Colonic mucosa (tissue), 4 donors: ENCODE measurements around the gene THRSP. TPM values are rescaled to one million over a fixed set of nuclear protein-coding genes. Genes with fewer than 3 reads are reported as not detected.

Experiments used
- DNase-seq: peaks from one replicate; pipeline ENCODE4 v3.0.0-alpha.2; 2020
- H3K27ac ChIP-seq: fragments of 200-600 bp; one replicate; pipeline ENCODE4 v1.8.0; 2021
- H3K27me3 ChIP-seq: fragments of 200-600 bp; one replicate; pipeline ENCODE4 v1.8.0; 2021
- H3K36me3 ChIP-seq: fragments of 200-600 bp; one replicate; pipeline ENCODE4 v1.8.0; 2021
- H3K4me1 ChIP-seq: fragments of 200-600 bp; one replicate; pipeline ENCODE4 v1.8.0; 2021; ENCODE audit warnings: mild to moderate bottlenecking
- H3K4me3 ChIP-seq: fragments of 200-600 bp; one replicate; pipeline ENCODE4 v1.8.0; 2021
- H3K9ac ChIP-seq, 2 donors: one replicate each; pipeline ENCODE4 v1.7.0; 2013; ENCODE audit warnings: control low read depth in 2 of 2, low read depth in 2 of 2, low read length in 2 of 2
- H3K9me3 ChIP-seq: fragments of 200-600 bp; one replicate; pipeline ENCODE4 v1.8.0; 2021
- intact Hi-C: fragments of 100-400 bp; cut with DNase I; formaldehyde crosslinking; loops from one replicate; pipeline ENCODE4 v1.14.1; 2022
- total RNA-seq, 2 donors: library from RNA; stranded (reverse); fragmentation: NEBNext Ultra II Directional in 1 of 2; extraction: Animal tissue kit (Norgen Biotek cat#: 25700) in 1 of 2; gene quantifications; one replicate each; pipeline ENCODE4 v1.2.1, GENCODE V29; 2021
- TF ChIP-seq, protein P1 (sequence below): fragments of 200-600 bp; IDR thresholded peaks from one replicate; pipeline ENCODE4 v1.8.0; 2022; ENCODE audit warnings: antibody characterized with exemption, mild to moderate bottlenecking
- donor health status: healthy.
- donor health status: DM: no; HTN: no; CAD: no.
- donor health status: DM: no; HTN: no; CAD: no.

THRSP gene
- total RNA-seq, 2 donors from 2014 or later: 0.61 TPM; not detected in 1

DNA sequence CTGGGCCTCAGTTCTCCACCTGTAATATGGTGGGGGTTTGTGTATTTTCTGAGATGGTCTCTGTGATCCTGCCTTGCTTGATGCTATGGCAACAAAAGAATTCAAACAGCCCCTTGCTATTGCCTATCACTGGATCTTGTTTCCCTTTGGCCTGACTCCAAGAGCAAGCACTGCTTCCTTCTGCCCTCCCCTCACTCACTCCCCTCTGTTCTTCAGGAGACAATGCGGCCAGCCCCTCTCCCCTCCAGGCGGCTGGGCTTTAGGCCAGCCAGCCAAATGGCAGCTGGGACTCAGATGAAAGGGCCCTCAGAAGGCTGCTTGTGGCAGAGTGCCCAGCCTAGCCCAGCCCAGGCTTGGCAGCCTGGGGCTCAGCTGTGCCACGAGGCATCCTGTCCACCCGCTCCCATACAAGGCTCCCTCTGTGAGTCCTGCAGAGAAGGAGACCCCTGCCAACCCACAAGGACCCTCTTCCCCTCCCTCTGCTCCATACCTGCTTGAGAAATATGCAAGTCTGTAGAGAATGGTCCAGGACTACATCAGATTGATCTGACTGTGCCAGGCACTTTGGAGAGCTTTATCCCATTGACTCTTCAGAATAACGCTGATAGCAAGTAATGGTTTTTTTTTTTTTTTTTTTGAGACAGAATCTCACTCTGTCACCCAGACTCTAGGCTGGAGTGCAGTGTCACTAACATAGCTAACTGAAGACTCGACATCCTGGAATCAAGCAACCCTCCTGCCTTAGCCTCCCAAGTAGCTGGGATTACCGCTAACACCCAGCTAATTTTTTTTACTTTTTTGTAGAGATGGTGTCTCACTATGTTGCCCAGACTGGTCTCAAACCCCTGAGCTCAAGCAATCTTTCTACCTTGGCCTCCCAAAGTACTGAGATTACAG lies 33.0 kb upstream of the THRSP start:
- H3K36me3 ChIP-seq: no peaks in the 10 kb centered on the region
- intact Hi-C loops: no loop called here
- no peak overlapping the region for H3K27ac ChIP-seq
- peak; percentile 73 for DNase-seq
- H3K9me3 ChIP-seq: no peaks in the 10 kb centered on the region
- H3K4me1 ChIP-seq: no peaks in the 10 kb centered on the region
- no peak overlapping the region for H3K4me3 ChIP-seq
- TF ChIP-seq, protein P1, sequence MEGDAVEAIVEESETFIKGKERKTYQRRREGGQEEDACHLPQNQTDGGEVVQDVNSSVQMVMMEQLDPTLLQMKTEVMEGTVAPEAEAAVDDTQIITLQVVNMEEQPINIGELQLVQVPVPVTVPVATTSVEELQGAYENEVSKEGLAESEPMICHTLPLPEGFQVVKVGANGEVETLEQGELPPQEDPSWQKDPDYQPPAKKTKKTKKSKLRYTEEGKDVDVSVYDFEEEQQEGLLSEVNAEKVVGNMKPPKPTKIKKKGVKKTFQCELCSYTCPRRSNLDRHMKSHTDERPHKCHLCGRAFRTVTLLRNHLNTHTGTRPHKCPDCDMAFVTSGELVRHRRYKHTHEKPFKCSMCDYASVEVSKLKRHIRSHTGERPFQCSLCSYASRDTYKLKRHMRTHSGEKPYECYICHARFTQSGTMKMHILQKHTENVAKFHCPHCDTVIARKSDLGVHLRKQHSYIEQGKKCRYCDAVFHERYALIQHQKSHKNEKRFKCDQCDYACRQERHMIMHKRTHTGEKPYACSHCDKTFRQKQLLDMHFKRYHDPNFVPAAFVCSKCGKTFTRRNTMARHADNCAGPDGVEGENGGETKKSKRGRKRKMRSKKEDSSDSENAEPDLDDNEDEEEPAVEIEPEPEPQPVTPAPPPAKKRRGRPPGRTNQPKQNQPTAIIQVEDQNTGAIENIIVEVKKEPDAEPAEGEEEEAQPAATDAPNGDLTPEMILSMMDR: no peak
- H3K27me3 ChIP-seq: no peaks in the 10 kb centered on the region
- H3K9ac ChIP-seq: no peak overlapping the region

DNA sequence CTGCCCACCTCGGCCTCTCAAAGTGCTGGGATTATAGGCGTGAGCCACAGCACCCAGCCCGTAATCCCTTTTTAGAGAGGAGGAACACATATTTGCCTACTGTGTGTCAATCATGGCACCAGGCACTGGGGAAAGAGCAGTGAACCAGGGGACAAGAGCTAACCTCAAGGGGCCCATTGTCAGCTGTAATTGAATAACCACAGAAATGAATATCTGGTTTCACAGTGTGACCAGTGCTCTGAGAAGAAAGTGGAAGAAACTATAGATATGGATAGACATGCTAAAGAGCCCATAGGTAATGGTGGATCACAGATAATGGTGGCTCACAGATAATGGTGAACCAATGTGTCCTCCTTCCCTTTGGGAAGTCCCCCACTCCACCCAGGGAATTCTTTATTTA lies 32.0 kb upstream of the THRSP start:
- Histone ChIP-seq H3K4me1 (no peaks in the 10 kb centered on the region), H3K4me3 (no peak overlapping the region), H3K27me3 (no peaks in the 10 kb centered on the region), H3K9ac (no peak overlapping the region), H3K36me3 (no peaks in the 10 kb centered on the region), H3K27ac (no peak overlapping the region), H3K9me3 (no peaks in the 10 kb centered on the region)
- TF ChIP-seq, protein P1: no peak
- intact Hi-C loops: no loop called here
- no peak for DNase-seq

DNA sequence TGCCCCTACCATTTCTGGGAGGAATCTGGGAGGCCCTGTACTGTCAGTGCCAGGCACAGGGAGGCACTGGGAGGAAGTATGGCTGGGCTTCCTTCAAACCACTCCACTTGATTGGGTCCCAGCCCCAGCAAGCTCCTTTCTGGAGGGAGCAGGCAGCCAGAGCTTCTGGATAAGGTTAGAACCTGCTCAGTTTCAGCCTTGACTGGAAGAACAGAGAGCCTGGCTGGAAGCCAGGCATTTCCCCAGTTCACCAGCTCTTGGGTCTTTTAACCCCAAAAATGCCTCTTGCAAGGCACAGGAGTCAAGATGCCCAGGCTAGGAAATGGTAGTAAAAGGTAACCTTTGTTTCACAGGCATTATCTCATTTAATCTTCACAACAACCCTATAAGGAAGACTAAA lies 31.6 kb upstream of the THRSP start:
- Histone ChIP-seq H3K4me3 (no peak overlapping the region), H3K9ac (no peak overlapping the region), H3K27ac (no peak overlapping the region), H3K9me3 (no peaks in the 10 kb centered on the region), H3K36me3 (no peaks in the 10 kb centered on the region), H3K4me1 (no peaks in the 10 kb centered on the region), H3K27me3 (no peaks in the 10 kb centered on the region)
- TF ChIP-seq, protein P1: no peak
- intact Hi-C loops: no loop called here
- no peak for DNase-seq

DNA sequence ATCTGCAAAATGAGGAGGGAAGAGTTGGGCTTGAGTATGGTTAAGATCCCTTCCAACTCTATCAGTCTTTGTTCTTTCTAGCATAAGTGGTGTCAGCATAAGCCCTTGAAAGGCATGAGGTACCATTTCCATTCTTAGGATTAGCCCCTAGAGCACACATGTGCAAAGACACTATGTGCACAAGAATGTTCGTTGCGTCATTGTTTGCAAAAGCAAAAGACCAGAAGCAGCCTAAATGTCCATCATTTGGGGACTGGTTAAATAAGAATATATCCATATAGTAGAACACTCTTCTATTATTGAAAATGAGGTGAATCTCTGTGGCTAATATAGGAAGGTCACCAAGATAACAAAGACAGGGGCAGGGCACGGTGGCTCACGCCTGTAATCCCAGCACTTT lies 30.6 kb upstream of the THRSP start:
- no peak overlapping the region for H3K27ac ChIP-seq
- no peaks in the 10 kb centered on the region for H3K36me3 ChIP-seq
- no peaks in the 10 kb centered on the region for H3K27me3 ChIP-seq
- H3K9me3 ChIP-seq: no peaks in the 10 kb centered on the region
- TF ChIP-seq, protein P1: no peak
- no peak overlapping the region for H3K4me3 ChIP-seq
- H3K9ac ChIP-seq: no peak overlapping the region
- no peak for DNase-seq
- no peaks in the 10 kb centered on the region for H3K4me1 ChIP-seq
- intact Hi-C loops: no loop called here

DNA sequence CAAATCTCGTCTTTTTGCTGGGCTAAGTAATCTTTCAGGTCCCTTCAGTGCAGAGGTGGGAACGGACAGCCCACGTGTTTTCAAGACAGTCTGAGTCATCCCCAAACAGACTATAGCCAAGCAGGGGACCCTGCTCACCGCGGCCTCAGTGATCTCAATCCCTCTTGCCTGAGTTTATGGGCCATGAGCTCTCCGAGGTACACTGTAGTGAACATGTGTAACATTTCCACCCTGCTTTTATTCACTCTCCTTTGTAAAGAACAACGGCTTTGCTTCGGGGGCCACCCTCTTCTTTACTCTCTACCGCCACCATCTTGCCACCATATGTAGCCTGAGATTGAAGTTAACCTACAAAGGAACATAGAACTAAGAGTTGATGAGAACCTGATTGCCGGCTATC lies 29.0 kb upstream of the THRSP start:
- intact Hi-C loops: no loop called here
- no peaks in the 10 kb centered on the region for H3K36me3 ChIP-seq
- H3K4me1 ChIP-seq: peaks cover 7% of the 10 kb centered on the region

More for the DNA sequence above, 29.0 kb upstream of the THRSP start:
- TF ChIP-seq, protein P1: no peak
- Histone ChIP-seq H3K27me3 (no peaks in the 10 kb centered on the region), H3K9ac (no peak overlapping the region), H3K4me3 (no peak overlapping the region), H3K9me3 (no peaks in the 10 kb centered on the region), H3K27ac (no peak overlapping the region)
- no peak for DNase-seq
